HepG2 (cell line): Measurements from ENCODE around the gene CAMSAP3. TPM values are rescaled to one million over a fixed set of nuclear protein-coding genes. Genes with fewer than 3 reads are reported as not detected.

Source experiments
- HOXA7 ChIP-seq: sonication (generic); formaldehyde crosslinking; IDR thresholded peaks from 2 replicates; pipeline ENCODE4 v1.8.1; 2022; ENCODE audit warnings: mild to moderate bottlenecking, missing genetic modification reagents, moderate library complexity
- KDM4B ChIP-seq: sonication (generic); formaldehyde crosslinking; IDR thresholded peaks from 2 replicates; pipeline ENCODE4 v1.4.0; 2020; ENCODE audit warnings: missing genetic modification reagents
- REPIN1 ChIP-seq: sonication (generic); formaldehyde crosslinking; IDR thresholded peaks from 2 replicates; pipeline ENCODE4 v1.8.0; 2022; ENCODE audit warnings: missing genetic modification reagents, low read depth, mild to moderate bottlenecking, borderline replicate concordance
- RORA ChIP-seq: sonication (generic); formaldehyde crosslinking; IDR thresholded peaks from 2 replicates; pipeline ENCODE4 v1.5.0; 2020; ENCODE audit warnings: mild to moderate bottlenecking, missing genetic modification reagents, moderate library complexity
- ZNF20 ChIP-seq: sonication (generic); formaldehyde crosslinking; IDR thresholded peaks from 2 replicates; pipeline ENCODE4 v1.4.0; 2020; ENCODE audit warnings: mild to moderate bottlenecking, moderate library complexity, missing genetic modification reagents
- ZNF382 ChIP-seq: sonication (generic); formaldehyde crosslinking; IDR thresholded peaks from 2 replicates; pipeline ENCODE4 v1.5.0; 2020; ENCODE audit warnings: missing genetic modification reagents, mild to moderate bottlenecking, borderline replicate concordance
- ZNF772 ChIP-seq: sonication (generic); formaldehyde crosslinking; IDR thresholded peaks from 2 replicates; pipeline ENCODE4 v1.5.0; 2020; ENCODE audit warnings: mild to moderate bottlenecking, missing genetic modification reagents
- ZNF782 ChIP-seq: sonication (generic); formaldehyde crosslinking; IDR thresholded peaks from 2 replicates; pipeline ENCODE4 v1.4.0; 2020; ENCODE audit warnings: missing genetic modification reagents, mild to moderate bottlenecking, borderline replicate concordance
- polyA plus RNA-seq, 8 experiments: library from polyadenylated mRNA; depleted of rRNA in 3 of 8; stranded (reverse) in 7 of 8; unstranded in 1 of 8; fragments of >200 nt; fragmentation: Illumina TruSeq in 4 of 8; extraction: Trizol in 4 of 8; gene quantifications; 2 replicates each; pipeline versions ENCODE4 v1.2.1 to v1.2.3, GENCODE V29; 2011 to 2016; ENCODE audit warnings: low read depth in 4 of 8, missing spikeins in 1 of 8, mixed read lengths in 1 of 8; ENCODE audit not compliant: insufficient read depth in 1 of 8
- total RNA-seq, 5 experiments: library from RNA; depleted of rRNA; stranded (reverse); fragments of >200 nt; fragmentation: Illumina TruSeq; extraction: Trizol; gene quantifications; 2 replicates each; pipeline ENCODE4 v1.2.3, GENCODE V29; 2016; ENCODE audit warnings: low read depth in 1 of 5
- TF ChIP-seq, protein P1 (sequence below): sonication (generic); formaldehyde crosslinking; IDR thresholded peaks from 2 replicates; pipeline ENCODE4 v1.4.0; 2020; ENCODE audit warnings: mild to moderate bottlenecking, missing genetic modification reagents
- TF ChIP-seq, protein P2 (sequence below): IDR thresholded peaks from 2 replicates; pipeline ENCODE4 v1.6.1; 2012; ENCODE audit warnings: low read depth, low read length, improper control_type of control experiment

Gene CAMSAP3
- total and polyA plus RNA-seq, 2 of the 13 experiments (the other 11 are each of a cell fraction or from before 2014, with no cell fraction given): 10.8 to 11.8 TPM

DNA sequence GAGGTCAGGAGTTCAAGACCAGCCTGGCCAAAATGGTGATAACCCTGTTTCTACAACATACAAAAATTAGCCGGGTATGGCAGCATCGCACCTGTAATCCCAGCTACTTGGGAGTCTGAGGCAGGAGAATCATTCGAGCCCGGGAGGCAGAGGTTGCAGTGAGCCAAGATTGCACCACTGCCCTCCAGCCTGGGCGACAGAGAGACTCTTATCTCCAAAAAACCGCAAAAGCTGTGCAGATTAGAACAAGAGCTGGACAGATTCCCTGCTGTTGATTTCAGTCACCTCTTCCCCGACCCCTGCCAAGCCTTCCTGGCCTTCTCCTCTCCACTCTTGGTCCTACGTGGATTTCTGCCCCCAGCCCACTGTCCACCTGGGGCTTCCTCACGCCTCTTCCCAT is 8.3 kb downstream of the CAMSAP3 start (continued):
- TF ChIP-seq REPIN1: no peak
- no peak for TF ChIP-seq ZNF782 (CRISPR knock-in tag)
- TF ChIP-seq ZNF20: no peak
- TF ChIP-seq, protein P1, sequence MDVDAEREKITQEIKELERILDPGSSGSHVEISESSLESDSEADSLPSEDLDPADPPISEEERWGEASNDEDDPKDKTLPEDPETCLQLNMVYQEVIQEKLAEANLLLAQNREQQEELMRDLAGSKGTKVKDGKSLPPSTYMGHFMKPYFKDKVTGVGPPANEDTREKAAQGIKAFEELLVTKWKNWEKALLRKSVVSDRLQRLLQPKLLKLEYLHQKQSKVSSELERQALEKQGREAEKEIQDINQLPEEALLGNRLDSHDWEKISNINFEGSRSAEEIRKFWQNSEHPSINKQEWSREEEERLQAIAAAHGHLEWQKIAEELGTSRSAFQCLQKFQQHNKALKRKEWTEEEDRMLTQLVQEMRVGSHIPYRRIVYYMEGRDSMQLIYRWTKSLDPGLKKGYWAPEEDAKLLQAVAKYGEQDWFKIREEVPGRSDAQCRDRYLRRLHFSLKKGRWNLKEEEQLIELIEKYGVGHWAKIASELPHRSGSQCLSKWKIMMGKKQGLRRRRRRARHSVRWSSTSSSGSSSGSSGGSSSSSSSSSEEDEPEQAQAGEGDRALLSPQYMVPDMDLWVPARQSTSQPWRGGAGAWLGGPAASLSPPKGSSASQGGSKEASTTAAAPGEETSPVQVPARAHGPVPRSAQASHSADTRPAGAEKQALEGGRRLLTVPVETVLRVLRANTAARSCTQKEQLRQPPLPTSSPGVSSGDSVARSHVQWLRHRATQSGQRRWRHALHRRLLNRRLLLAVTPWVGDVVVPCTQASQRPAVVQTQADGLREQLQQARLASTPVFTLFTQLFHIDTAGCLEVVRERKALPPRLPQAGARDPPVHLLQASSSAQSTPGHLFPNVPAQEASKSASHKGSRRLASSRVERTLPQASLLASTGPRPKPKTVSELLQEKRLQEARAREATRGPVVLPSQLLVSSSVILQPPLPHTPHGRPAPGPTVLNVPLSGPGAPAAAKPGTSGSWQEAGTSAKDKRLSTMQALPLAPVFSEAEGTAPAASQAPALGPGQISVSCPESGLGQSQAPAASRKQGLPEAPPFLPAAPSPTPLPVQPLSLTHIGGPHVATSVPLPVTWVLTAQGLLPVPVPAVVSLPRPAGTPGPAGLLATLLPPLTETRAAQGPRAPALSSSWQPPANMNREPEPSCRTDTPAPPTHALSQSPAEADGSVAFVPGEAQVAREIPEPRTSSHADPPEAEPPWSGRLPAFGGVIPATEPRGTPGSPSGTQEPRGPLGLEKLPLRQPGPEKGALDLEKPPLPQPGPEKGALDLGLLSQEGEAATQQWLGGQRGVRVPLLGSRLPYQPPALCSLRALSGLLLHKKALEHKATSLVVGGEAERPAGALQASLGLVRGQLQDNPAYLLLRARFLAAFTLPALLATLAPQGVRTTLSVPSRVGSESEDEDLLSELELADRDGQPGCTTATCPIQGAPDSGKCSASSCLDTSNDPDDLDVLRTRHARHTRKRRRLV (CRISPR knock-in tag): no peak
- TF ChIP-seq ZNF382 (CRISPR knock-in tag): no peak
- no peak for TF ChIP-seq HOXA7 (CRISPR knock-in tag)
- TF ChIP-seq, protein P2, sequence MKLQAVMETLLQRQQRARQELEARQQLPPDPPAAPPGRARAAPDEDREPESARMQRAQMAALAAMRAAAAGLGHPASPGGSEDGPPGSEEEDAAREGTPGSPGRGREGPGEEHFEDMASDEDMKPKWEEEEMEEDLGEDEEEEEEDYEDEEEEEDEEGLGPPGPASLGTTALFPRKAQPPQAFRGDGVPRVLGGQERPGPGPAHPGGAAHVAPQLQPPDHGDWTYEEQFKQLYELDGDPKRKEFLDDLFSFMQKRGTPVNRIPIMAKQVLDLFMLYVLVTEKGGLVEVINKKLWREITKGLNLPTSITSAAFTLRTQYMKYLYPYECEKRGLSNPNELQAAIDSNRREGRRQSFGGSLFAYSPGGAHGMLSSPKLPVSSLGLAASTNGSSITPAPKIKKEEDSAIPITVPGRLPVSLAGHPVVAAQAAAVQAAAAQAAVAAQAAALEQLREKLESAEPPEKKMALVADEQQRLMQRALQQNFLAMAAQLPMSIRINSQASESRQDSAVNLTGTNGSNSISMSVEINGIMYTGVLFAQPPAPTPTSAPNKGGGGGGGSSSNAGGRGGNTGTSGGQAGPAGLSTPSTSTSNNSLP: no peak
- TF ChIP-seq KDM4B (CRISPR knock-in tag): no peak
- no peak for TF ChIP-seq ZNF772 (CRISPR knock-in tag)
- no peak for TF ChIP-seq RORA (CRISPR knock-in tag)
